H9 (cell line): Measurements from ENCODE around the gene CABYR. TPM values are rescaled to one million over a fixed set of nuclear protein-coding genes. Genes with fewer than 3 reads are reported as not detected.

ENCODE experiments used
- DNase-seq: peaks from one replicate; pipeline ENCODE4 v3.0.0-alpha.2; 2017
- H2AFZ ChIP-seq: one replicate; pipeline ENCODE4 v1.6.1; 2013; ENCODE audit warnings: mild to moderate bottlenecking, low read length, control low read depth, moderate library complexity
- H2AK5ac ChIP-seq: 2 replicates; pipeline ENCODE4 v1.6.1; 2013; ENCODE audit warnings: low read length, control low read depth, mixed read lengths; ENCODE audit not compliant: insufficient read length
- H2BK120ac ChIP-seq: one replicate; pipeline ENCODE4 v1.6.1; 2013; ENCODE audit warnings: low read depth, mild to moderate bottlenecking, low read length, control low read depth, inconsistent platforms; ENCODE audit not compliant: poor library complexity, severe bottlenecking
- H2BK12ac ChIP-seq: 2 replicates; pipeline ENCODE4 v1.6.1; 2013; ENCODE audit warnings: low read length, control low read depth, mixed read lengths, low read depth; ENCODE audit not compliant: insufficient read length
- H2BK15ac ChIP-seq: 2 replicates; pipeline ENCODE4 v1.6.1; 2013; ENCODE audit warnings: low read depth, low read length, control low read depth
- H2BK20ac ChIP-seq: one replicate; pipeline ENCODE4 v1.6.1; 2013; ENCODE audit warnings: low read depth, mild to moderate bottlenecking, low read length, control low read depth, inconsistent platforms; ENCODE audit not compliant: poor library complexity, severe bottlenecking
- H2BK5ac ChIP-seq: 2 replicates; pipeline ENCODE4 v1.6.1; 2013; ENCODE audit warnings: low read length, control low read depth, mixed read lengths; ENCODE audit not compliant: insufficient read length
- H3K14ac ChIP-seq: 2 replicates; pipeline ENCODE4 v1.6.1; 2013; ENCODE audit warnings: low read length, control low read depth; ENCODE audit not compliant: insufficient read depth
- H3K18ac ChIP-seq: 2 replicates; pipeline ENCODE4 v1.6.1; 2013; ENCODE audit warnings: low read depth, mild to moderate bottlenecking, mixed read lengths, low read length, control low read depth; ENCODE audit not compliant: insufficient read length
- H3K23ac ChIP-seq: 2 replicates; pipeline ENCODE4 v1.6.1; 2013; ENCODE audit warnings: low read length, control low read depth, mixed read lengths, low read depth; ENCODE audit not compliant: insufficient read length
- H3K23me2 ChIP-seq: 2 replicates; pipeline ENCODE4 v1.6.1; 2013; ENCODE audit warnings: low read depth, mild to moderate bottlenecking, mixed read lengths, low read length, control low read depth; ENCODE audit not compliant: insufficient read length, poor library complexity, severe bottlenecking
- H3K27ac ChIP-seq: 2 replicates; pipeline ENCODE4 v1.5.1; 2013; ENCODE audit warnings: low read length, control low read depth, mixed read lengths, low read depth; ENCODE audit not compliant: insufficient read length
- H3K27me3 ChIP-seq: 2 replicates; pipeline ENCODE4 v1.6.1; 2013; ENCODE audit warnings: low read length, control low read depth, inconsistent platforms; ENCODE audit not compliant: insufficient read depth
- H3K4ac ChIP-seq: 2 replicates; pipeline ENCODE4 v1.6.1; 2013; ENCODE audit warnings: low read depth, mild to moderate bottlenecking, control low read depth, inconsistent platforms, low read length, moderate library complexity
- H3K4me1 ChIP-seq: 2 replicates; pipeline ENCODE4 v1.6.1; 2013; ENCODE audit warnings: low read length, control low read depth, inconsistent platforms; ENCODE audit not compliant: insufficient read depth
- H3K4me2 ChIP-seq: 2 replicates; pipeline ENCODE4 v1.6.1; 2013; ENCODE audit warnings: low read length, control low read depth, mixed read lengths; ENCODE audit not compliant: insufficient read length, insufficient read depth
- H3K56ac ChIP-seq: 2 replicates; pipeline ENCODE4 v1.6.1; 2013; ENCODE audit warnings: low read depth, mild to moderate bottlenecking, mixed read lengths, low read length, control low read depth; ENCODE audit not compliant: insufficient read length
- H3K79me1 ChIP-seq: 2 replicates; pipeline ENCODE4 v1.6.1; 2013; ENCODE audit warnings: low read depth, mild to moderate bottlenecking, moderate library complexity, low read length, control low read depth, inconsistent platforms; ENCODE audit not compliant: insufficient read depth, poor library complexity, severe bottlenecking
- H3K79me2 ChIP-seq: 2 replicates; pipeline ENCODE4 v1.6.1; 2013; ENCODE audit warnings: low read length, control low read depth, inconsistent platforms; ENCODE audit not compliant: insufficient read depth
- H3K9ac ChIP-seq: 2 replicates; pipeline ENCODE4 v1.6.1; 2013; ENCODE audit warnings: low read length, control low read depth, mixed read lengths; ENCODE audit not compliant: insufficient read length; ENCODE audit errors: extremely low read depth
- H3K9me3 ChIP-seq: one replicate; pipeline ENCODE4 v1.6.1; 2013; ENCODE audit warnings: low read depth, low read length, inconsistent platforms; ENCODE audit not compliant: control insufficient read depth
- H3T11ph ChIP-seq: one replicate; pipeline ENCODE4 v1.6.1; 2013; ENCODE audit warnings: mild to moderate bottlenecking, low read length, control low read depth, inconsistent platforms
- H4K20me1 ChIP-seq: one replicate; pipeline ENCODE4 v1.6.1; 2013; ENCODE audit not compliant: control insufficient read depth, insufficient read length, insufficient read depth
- H4K5ac ChIP-seq: 2 replicates; pipeline ENCODE4 v1.6.1; 2013; ENCODE audit warnings: low read depth, mild to moderate bottlenecking, mixed read lengths, low read length, control low read depth; ENCODE audit not compliant: insufficient read length
- H4K8ac ChIP-seq: replicated peaks from 2 replicates; pipeline ENCODE4 v1.6.1; 2013; ENCODE audit warnings: low read length, control low read depth, mixed read lengths, low read depth; ENCODE audit not compliant: insufficient read length
- H4K91ac ChIP-seq: 2 replicates; pipeline ENCODE4 v1.6.1; 2013; ENCODE audit warnings: low read depth, mild to moderate bottlenecking, moderate library complexity, mixed read lengths, low read length, control low read depth; ENCODE audit not compliant: insufficient read length
- H3K27ac Mint-ChIP-seq, 3 experiments: 2 replicates in 2 of 3; 3 replicates in 1 of 3; pipeline ENCODE4 v1.8.0; 2020 to 2021; ENCODE audit warnings: mixed read lengths in 3 of 3, mild to moderate bottlenecking in 1 of 3, moderate library complexity in 1 of 3
- H3K27me3 Mint-ChIP-seq: 2 replicates; pipeline ENCODE4 v1.8.0; 2021; ENCODE audit warnings: low read depth, mild to moderate bottlenecking, moderate library complexity, mixed read lengths
- H3K36me3 Mint-ChIP-seq, 3 experiments: 2 replicates in 2 of 3; 3 replicates in 1 of 3; pipeline ENCODE4 v1.8.0; 2020 to 2021; ENCODE audit warnings: low read depth in 3 of 3, mixed read lengths in 3 of 3; ENCODE audit not compliant: insufficient read depth in 1 of 3
- H3K4me1 Mint-ChIP-seq, 2 experiments: 2 replicates each; pipeline ENCODE4 v1.8.0; 2020; ENCODE audit warnings: mixed read lengths in 2 of 2
- H3K4me3 Mint-ChIP-seq, 2 experiments: 2 replicates in 1 of 2; 3 replicates in 1 of 2; pipeline ENCODE4 v1.8.0; 2020 to 2021; ENCODE audit warnings: mild to moderate bottlenecking in 2 of 2, mixed read lengths in 2 of 2, moderate library complexity in 1 of 2
- H3K9me3 Mint-ChIP-seq, 2 experiments: 2 replicates in 1 of 2; 3 replicates in 1 of 2; pipeline ENCODE4 v1.8.0; 2020; ENCODE audit warnings: mild to moderate bottlenecking in 2 of 2, mixed read lengths in 2 of 2, moderate library complexity in 1 of 2
- WGBS: extraction: QIAGEN DNeasy Blood & Tissue Kit; methylation state at CpG from one replicate; pipeline ENCODE4 v1.1.7; 2013; ENCODE audit warnings: missing lambda C conversion rate, low lambda C conversion rate, mixed read lengths; ENCODE audit not compliant: insufficient read length; ENCODE audit errors: extremely low coverage; 5-methylcytosine and 5-hydroxymethylcytosine counted together
- total RNA-seq: library from RNA; stranded (reverse); gene quantifications from 2 replicates; pipeline ENCODE4 v1.2.1, GENCODE V29; 2021
- TF ChIP-seq, protein P1 (sequence below): fragments of 200-600 bp; sonication (generic); conservative IDR thresholded peaks from 3 replicates; pipeline ENCODE4 v1.8.0; 2021; ENCODE audit warnings: antibody characterized with exemption, mild to moderate bottlenecking

Gene CABYR
- total RNA-seq, 1 experiment from 2014 or later, result 13.6 TPM

DNA sequence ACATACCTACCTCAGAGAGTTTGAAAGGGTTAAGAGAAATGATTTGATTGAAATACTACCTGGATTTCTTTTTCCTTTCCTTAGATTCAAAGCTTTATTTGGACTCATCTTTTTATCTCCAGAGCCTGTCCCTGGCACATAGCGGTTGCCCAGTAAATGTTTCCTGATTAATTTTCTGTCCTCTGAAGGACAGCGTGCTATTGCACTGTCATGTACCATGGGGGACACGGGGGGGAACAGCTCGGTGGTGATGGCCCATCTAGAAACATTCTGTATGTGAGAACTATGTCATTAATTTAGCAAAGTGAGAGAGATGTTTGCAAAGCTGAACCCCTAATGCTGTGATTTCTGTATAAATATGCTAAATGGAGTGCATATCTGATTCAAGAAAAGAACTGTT lies 26.4 kb upstream of the CABYR start:
- Histone ChIP-seq H2BK5ac (no peak overlapping the region), H2BK15ac (no peak overlapping the region), H3K4me2 (no peak overlapping the region), H3K9ac (no peak overlapping the region), H3K14ac (no peak overlapping the region), H3K27me3 (no peaks in the 10 kb centered on the region), H4K5ac (no peak overlapping the region), H4K8ac (no peak overlapping the region), H4K20me1 (no peaks in the 10 kb centered on the region), H3K23ac (no peak overlapping the region), H2AFZ (no peak overlapping the region), H2BK120ac (no peak overlapping the region), H3K9me3 (no peaks in the 10 kb centered on the region), H3K18ac (no peak overlapping the region), H3T11ph (no peak overlapping the region), H3K4ac (no peak overlapping the region), H3K79me1 (no peaks in the 10 kb centered on the region), H2AK5ac (no peak overlapping the region), H2BK20ac (no peak overlapping the region), H3K79me2 (no peaks in the 10 kb centered on the region), H3K27ac (no peak overlapping the region), H3K4me1 (no peaks in the 10 kb centered on the region), H4K91ac (no peak overlapping the region), H2BK12ac (no peak overlapping the region), H3K23me2 (no peaks in the 10 kb centered on the region), H3K56ac (no peak overlapping the region)
- H3K36me3 Mint-ChIP-seq, result no peaks in the 10 kb centered on the region; a peak in 2 of 7 replicates
- peak overlapping the region in 1 of 3 experiments; percentile 53; a peak in 1 of 7 replicates for H3K27ac Mint-ChIP-seq
- H3K4me3 Mint-ChIP-seq, result no peak overlapping the region
- H3K4me1 Mint-ChIP-seq, result peaks cover 6 to 7% of the 10 kb centered on the region in 2 experiments
- H3K9me3 Mint-ChIP-seq, result no peaks in the 10 kb centered on the region
- WGBS, result no CpG with 5 or more reads among the region's 4 CpGs
- H3K27me3 Mint-ChIP-seq, result no peaks in the 10 kb centered on the region
- DNase-seq, result no peak
- TF ChIP-seq, protein P1, sequence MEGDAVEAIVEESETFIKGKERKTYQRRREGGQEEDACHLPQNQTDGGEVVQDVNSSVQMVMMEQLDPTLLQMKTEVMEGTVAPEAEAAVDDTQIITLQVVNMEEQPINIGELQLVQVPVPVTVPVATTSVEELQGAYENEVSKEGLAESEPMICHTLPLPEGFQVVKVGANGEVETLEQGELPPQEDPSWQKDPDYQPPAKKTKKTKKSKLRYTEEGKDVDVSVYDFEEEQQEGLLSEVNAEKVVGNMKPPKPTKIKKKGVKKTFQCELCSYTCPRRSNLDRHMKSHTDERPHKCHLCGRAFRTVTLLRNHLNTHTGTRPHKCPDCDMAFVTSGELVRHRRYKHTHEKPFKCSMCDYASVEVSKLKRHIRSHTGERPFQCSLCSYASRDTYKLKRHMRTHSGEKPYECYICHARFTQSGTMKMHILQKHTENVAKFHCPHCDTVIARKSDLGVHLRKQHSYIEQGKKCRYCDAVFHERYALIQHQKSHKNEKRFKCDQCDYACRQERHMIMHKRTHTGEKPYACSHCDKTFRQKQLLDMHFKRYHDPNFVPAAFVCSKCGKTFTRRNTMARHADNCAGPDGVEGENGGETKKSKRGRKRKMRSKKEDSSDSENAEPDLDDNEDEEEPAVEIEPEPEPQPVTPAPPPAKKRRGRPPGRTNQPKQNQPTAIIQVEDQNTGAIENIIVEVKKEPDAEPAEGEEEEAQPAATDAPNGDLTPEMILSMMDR, result no peak
